DOHH2 (cell line): ENCODE measurements around the gene CACNB4.

Experiments
- H3F3A ChIP-seq: fragments of 200-600 bp; sonication (generic), shearing (Covaris generic); 2 replicates; pipeline ENCODE4 v1.6.0; 2016; ENCODE audit warnings: antibody characterized with exemption, mild to moderate bottlenecking; ENCODE audit not compliant: control insufficient read depth, insufficient read depth
- H3K27ac ChIP-seq: fragments of 200-600 bp; sonication (generic); 2 replicates; pipeline ENCODE4 v1.5.1; 2014; ENCODE audit warnings: low read depth, mild to moderate bottlenecking, low read length, moderate library complexity
- H3K27me3 ChIP-seq: fragments of 200-600 bp; sonication (generic); 2 replicates; pipeline ENCODE4 v1.6.1; 2014; ENCODE audit warnings: mild to moderate bottlenecking, low read length, mixed read lengths; ENCODE audit not compliant: control insufficient read depth
- H3K36me3 ChIP-seq: fragments of 200-600 bp; sonication (generic); 2 replicates; pipeline ENCODE4 v1.6.1; 2014; ENCODE audit warnings: mild to moderate bottlenecking, low read length, moderate library complexity, mixed read lengths; ENCODE audit not compliant: control insufficient read depth
- H3K4me1 ChIP-seq: fragments of 200-600 bp; sonication (generic); 2 replicates; pipeline ENCODE4 v1.6.1; 2014; ENCODE audit warnings: mild to moderate bottlenecking, low read length, mixed read lengths; ENCODE audit not compliant: control insufficient read depth
- H3K4me2 ChIP-seq: fragments of 200-600 bp; sonication (generic); 2 replicates; pipeline ENCODE4 v1.6.0; 2014; ENCODE audit warnings: mild to moderate bottlenecking, low read length, moderate library complexity
- H3K4me3 ChIP-seq: fragments of 200-600 bp; sonication (generic); 2 replicates; pipeline ENCODE4 v1.5.1; 2014; ENCODE audit warnings: mild to moderate bottlenecking, low read length, mixed read lengths
- H3K79me2 ChIP-seq: fragments of 200-600 bp; sonication (generic); 2 replicates; pipeline ENCODE4 v1.6.1; 2014; ENCODE audit warnings: mild to moderate bottlenecking, low read length, mixed read lengths; ENCODE audit not compliant: control insufficient read depth
- H3K9me2 ChIP-seq: fragments of 200-600 bp; sonication (generic); replicated peaks from 2 replicates; pipeline ENCODE4 v1.6.1; 2014; ENCODE audit warnings: mild to moderate bottlenecking, low read length, mixed read lengths; ENCODE audit not compliant: control insufficient read depth
- H3K9me3 ChIP-seq: fragments of 200-600 bp; sonication (generic); 2 replicates; pipeline ENCODE4 v1.6.1; 2014; ENCODE audit warnings: antibody characterized with exemption, low read length, mixed read lengths; ENCODE audit not compliant: control insufficient read depth, insufficient read depth
- H4K20me1 ChIP-seq: fragments of 200-600 bp; sonication (generic); 2 replicates; pipeline ENCODE4 v1.6.0; 2014; ENCODE audit warnings: low read depth, mild to moderate bottlenecking, antibody characterized with exemption, low read length, moderate library complexity; ENCODE audit not compliant: control insufficient read depth, insufficient read depth
- EZH2phosphoT487 ChIP-seq: fragments of 200-600 bp; sonication (generic); IDR thresholded peaks from 2 replicates; pipeline ENCODE4 v1.6.1; 2017; ENCODE audit warnings: borderline replicate concordance, mild to moderate bottlenecking, antibody characterized with exemption, low read length, moderate library complexity, mixed read lengths
- TF ChIP-seq, protein P1 (sequence below): fragments of 200-600 bp; sonication (generic); IDR thresholded peaks from one replicate; pipeline ENCODE4 v1.5.1; 2014; ENCODE audit warnings: antibody characterized with exemption, mild to moderate bottlenecking, low read depth, low read length; ENCODE audit not compliant: poor library complexity, severe bottlenecking

Gene CACNB4

DNA sequence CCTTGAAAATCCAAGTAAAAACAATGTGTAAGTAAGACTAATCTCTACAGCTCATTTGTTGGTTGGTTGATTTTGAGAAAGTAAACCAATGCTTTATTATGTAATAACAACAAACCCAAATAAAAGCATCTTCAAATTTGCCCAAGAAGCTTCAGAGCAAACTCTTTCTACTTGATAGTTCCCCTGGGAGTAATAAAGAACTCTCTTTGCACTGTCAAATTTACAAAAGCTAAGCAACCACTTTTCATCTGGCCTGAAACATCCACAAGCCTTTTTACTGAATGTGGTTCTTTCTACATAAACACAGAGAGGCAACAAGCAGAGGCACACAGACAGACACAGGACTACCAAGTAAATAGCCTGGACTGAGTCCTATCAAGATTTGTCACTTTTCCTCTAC lies 28.8 kb upstream of the CACNB4 start:
- H3F3A ChIP-seq, result no peaks in the 10 kb centered on the region

DNA sequence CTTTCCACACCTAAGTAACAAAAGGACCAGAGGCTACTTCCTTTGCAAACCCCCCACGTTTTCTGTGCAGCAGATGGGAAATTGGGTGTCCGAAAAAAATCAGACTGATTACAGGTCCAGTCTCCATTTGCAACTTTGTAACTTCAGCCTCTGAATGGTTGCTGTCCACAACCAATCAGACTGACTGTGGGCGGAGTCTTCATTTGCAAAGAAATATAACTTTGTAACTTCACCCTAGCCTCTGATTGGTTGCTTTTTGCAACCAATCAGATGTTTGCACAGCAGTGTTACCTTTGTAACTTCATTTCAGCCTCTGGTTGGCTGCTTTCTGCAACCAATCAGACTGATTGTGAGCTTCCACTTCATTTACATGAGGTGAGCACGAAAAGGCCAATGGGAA lies 27.8 kb upstream of the CACNB4 start:
- TF ChIP-seq EZH2phosphoT487, result no peak
- TF ChIP-seq, protein P1, sequence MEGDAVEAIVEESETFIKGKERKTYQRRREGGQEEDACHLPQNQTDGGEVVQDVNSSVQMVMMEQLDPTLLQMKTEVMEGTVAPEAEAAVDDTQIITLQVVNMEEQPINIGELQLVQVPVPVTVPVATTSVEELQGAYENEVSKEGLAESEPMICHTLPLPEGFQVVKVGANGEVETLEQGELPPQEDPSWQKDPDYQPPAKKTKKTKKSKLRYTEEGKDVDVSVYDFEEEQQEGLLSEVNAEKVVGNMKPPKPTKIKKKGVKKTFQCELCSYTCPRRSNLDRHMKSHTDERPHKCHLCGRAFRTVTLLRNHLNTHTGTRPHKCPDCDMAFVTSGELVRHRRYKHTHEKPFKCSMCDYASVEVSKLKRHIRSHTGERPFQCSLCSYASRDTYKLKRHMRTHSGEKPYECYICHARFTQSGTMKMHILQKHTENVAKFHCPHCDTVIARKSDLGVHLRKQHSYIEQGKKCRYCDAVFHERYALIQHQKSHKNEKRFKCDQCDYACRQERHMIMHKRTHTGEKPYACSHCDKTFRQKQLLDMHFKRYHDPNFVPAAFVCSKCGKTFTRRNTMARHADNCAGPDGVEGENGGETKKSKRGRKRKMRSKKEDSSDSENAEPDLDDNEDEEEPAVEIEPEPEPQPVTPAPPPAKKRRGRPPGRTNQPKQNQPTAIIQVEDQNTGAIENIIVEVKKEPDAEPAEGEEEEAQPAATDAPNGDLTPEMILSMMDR, result no peak
- Histone ChIP-seq H3K36me3 (peaks cover 3% of the 10 kb centered on the region; the same call in 1 of the 2 replicates), H3K9me3 (no peaks in the 10 kb centered on the region), H3K79me2 (no peaks in the 10 kb centered on the region), H3K4me3 (no peak overlapping the region), H3K4me2 (no peak overlapping the region), H3K4me1 (no peaks in the 10 kb centered on the region), H3K27me3 (no peaks in the 10 kb centered on the region), H4K20me1 (no peaks in the 10 kb centered on the region), H3K27ac (no peak overlapping the region), H3K9me2 (no peaks in the 10 kb centered on the region), H3F3A (no peaks in the 10 kb centered on the region)

More for the DNA sequence above, 28.8 kb upstream of the CACNB4 start:
- peaks cover 3% of the 10 kb centered on the region; the same call in 1 of the 2 replicates for H3K36me3 ChIP-seq
- no peak overlapping the region for H3K27ac ChIP-seq
- H3K27me3 ChIP-seq, result no peaks in the 10 kb centered on the region
- H3K4me1 ChIP-seq, result no peaks in the 10 kb centered on the region
- H4K20me1 ChIP-seq, result no peaks in the 10 kb centered on the region
- no peak for TF ChIP-seq EZH2phosphoT487
- TF ChIP-seq, protein P1, result no peak
- H3K4me2 ChIP-seq, result no peak overlapping the region
- no peaks in the 10 kb centered on the region for H3K79me2 ChIP-seq
- no peak overlapping the region for H3K4me3 ChIP-seq
- no peaks in the 10 kb centered on the region for H3K9me2 ChIP-seq
- no peaks in the 10 kb centered on the region for H3K9me3 ChIP-seq

DNA sequence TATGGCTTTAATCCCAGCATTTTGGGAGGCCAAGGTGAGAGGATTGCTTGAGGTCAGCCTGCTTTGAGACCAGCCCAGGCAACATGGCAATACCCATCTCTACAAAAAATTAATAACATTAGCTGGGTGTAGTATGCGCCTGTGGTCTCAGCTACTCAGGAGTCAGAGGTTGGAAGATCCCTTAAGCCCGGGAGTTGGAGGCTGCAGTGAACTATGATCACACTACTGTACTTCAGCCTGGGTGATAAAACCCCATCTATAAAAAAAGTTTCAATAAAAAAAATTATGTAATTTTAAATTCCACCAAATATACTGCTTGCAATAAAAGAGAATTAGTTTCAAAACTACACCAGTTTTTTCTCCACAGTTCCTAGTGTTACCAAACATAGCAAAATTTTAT lies 23.3 kb upstream of the CACNB4 start:
- TF ChIP-seq EZH2phosphoT487, result no peak
- TF ChIP-seq, protein P1, result no peak
- H3K79me2 ChIP-seq, result no peaks in the 10 kb centered on the region
- H3K27ac ChIP-seq, result no peak overlapping the region
- H3K4me2 ChIP-seq, result no peak overlapping the region
- H3K4me1 ChIP-seq, result no peaks in the 10 kb centered on the region
- no peaks in the 10 kb centered on the region for H3K9me3 ChIP-seq
- no peaks in the 10 kb centered on the region for H3K9me2 ChIP-seq
- H3F3A ChIP-seq, result no peaks in the 10 kb centered on the region
- peaks cover 3% of the 10 kb centered on the region; the same call in 1 of the 2 replicates for H3K36me3 ChIP-seq
- no peak overlapping the region for H3K4me3 ChIP-seq
- H4K20me1 ChIP-seq, result no peaks in the 10 kb centered on the region
- no peaks in the 10 kb centered on the region for H3K27me3 ChIP-seq

DNA sequence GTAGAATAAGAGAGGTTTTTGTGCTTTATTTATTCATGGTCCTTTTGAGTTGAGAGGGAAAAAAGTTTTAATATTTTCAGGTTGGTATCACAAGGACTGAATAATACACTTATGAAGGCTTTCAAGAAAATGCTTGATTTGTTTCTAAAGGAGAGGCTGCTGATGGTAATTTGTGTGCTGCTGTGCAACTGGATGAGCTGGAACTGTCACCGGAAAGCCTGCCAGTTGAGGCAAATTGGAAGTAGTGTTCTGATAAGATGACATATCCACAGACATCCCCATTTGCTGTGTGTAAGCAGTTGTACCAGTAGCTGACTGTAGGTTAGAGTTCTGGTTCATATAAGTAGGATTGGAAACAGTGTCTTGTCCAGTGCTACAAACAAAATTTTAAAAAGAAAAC lies 21.6 kb upstream of the CACNB4 start:
- Histone ChIP-seq H3K9me3 (no peaks in the 10 kb centered on the region), H3K27ac (no peak overlapping the region), H3K79me2 (no peaks in the 10 kb centered on the region), H3K4me1 (no peaks in the 10 kb centered on the region), H3K4me2 (no peak overlapping the region), H4K20me1 (no peaks in the 10 kb centered on the region), H3K9me2 (no peaks in the 10 kb centered on the region), H3K4me3 (no peak overlapping the region), H3K27me3 (no peaks in the 10 kb centered on the region), H3K36me3 (peaks cover 2% of the 10 kb centered on the region; the same call in 1 of the 2 replicates), H3F3A (no peaks in the 10 kb centered on the region)
- TF ChIP-seq EZH2phosphoT487, result no peak
- TF ChIP-seq, protein P1, result no peak
